Measurements from ENCODE around the gene LAX1.

- TF ChIP-seq CTCF (IDR thresholded peaks at IDR 0.05; ENCODE audit: low read depth, low read length) (no peak), MAX (IDR thresholded peaks at IDR 0.05; ENCODE audit: low read depth, low read length) (no peak)
Observed at GRCh38 chr1:203765029-203765837, at the start of gene LAX1.

Data from NB4 (cell line).